Measurements from ENCODE around the gene SRPRB.

Gene SRPRB

DNA sequence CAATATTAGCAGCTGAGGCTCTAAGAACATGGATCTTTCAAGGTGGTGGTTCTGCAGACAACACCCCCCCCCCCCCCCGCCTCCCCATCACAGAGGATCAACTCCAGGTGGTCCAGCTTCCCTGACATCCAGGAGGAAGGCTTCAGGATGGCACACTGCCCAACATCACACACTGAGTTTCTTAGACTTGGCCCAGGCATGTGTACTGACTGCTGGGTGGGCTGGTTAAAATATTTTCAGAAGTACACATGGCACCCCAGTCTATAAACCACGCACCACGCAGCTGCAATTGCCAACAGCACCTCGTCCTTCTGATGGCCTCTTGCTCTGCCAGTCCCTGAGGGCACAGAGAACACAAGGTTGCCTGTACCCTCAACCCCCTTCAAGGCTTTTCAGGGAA lies 22.1 kb downstream of the SRPRB start:
- DNase-seq (ENCODE audit: low spot score) = no peak

DNA sequence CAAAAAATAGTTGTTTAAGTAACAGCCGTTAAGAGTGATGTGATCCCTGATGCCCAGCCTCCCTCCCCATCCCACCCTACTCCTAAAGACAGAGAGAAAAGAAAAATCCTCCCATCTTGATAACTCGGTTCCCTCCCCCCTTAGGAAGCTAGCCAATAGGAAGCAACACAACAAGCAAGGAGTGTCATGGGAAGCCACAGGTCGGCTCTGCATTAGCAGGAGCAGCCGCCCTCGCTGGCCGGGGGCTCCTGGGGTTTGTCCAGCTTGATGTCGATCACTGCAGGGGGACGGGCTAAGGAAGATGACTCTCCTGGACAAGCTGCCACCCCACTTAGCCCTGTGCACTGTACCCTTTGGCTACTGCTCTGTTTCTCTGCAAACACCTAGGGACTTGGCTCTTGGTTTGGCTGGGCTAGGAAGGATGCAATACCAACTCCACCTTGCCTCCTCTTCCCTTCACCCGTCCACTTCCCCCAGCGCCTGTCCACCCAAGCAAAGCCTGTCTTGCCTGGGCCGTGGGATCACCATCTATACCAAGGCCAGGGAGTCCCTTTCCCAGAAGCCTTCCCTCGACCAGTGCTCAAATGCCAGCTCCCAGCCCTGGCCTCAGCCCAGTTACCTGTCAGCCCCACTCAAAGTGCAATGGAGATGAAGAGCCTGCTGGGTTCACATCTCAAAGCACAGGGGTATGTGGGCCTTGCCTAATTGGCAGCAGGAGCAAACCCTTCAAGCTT lies 23.1 kb downstream of the SRPRB start:
- DNase-seq (ENCODE audit: low spot score) = no peak

DNA sequence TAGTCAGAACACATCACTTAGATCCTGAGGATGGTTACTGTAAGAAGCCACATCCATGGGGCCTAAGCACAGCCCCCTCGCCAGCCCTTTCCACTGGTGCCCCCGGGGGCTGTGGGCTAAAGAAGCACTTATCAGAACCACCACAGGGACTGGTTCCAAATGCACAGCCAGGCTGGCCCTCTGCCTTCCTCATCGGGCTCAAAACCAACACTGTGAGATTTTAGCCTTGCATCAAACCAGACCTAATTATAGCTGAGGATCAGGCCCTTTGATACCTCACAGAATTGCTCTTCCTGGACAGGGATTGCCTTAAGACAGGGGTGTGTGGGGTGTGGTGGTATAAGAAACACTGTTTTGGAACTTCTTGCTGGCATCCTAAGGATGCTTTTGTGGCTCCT lies 23.7 kb downstream of the SRPRB start:
- no peak for DNase-seq (ENCODE audit: low spot score)

DNA sequence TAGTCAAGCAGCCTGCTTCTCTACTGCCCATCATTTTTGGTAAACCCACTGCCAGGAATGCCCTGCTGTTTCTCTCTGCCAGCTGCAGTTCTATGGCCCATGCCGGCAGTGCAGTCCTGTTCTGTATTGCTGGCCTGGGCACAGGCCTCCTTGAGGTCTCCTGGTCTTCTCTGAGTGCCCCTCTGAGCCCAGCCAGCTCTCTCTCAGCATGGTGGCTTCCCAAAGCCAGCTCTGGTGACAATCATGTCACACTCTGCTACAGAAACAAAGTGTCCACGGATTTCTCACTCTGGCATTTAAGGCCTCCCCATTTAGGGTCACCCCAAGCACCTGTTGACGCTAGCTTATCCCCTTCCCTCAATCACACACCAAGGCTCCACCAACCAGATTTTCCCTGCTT lies 24.5 kb downstream of the SRPRB start:
- DNase-seq (ENCODE audit: low spot score) = no peak

DNA sequence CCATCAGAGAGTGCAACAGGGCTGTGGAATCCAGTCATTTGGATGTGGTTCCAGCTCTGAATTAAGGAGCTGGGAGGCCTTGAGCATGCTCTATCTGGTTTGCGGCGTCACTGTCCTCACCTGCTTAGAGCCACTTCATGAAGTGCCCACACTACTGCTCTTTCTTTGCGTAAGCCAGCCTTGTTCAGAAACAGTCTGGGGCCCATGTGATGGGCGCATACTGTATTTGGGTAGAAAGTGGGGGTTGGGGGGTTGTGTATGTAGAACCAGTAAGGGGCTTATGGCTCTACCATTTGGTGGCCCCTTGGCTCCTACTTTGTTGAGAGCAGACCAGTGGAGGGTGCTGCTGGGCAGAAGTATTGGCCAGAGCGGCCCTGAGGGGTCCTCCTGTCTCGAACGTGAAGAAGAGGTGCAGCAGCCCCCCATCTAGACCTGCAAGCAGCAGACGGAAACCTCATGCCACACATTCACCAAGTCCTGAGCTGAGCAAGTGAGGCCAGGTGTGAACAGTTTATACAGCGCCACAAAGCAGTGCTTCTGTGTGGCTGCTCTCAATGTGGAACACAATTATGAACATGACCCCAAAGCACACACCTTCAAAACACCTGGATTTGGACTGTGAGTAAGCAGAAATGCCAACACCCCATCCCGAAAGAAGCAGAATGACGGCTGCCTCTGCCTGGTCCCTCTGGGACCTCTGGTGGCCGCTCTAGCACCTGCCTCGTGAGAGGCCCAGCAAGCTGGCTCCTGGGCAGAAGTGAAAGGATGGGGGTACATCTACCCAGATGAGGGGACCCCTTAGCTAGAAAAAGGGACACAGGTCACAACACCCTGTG lies 26.6 kb downstream of the SRPRB start:
- DNase-seq (ENCODE audit: low spot score) = no peak

DNA sequence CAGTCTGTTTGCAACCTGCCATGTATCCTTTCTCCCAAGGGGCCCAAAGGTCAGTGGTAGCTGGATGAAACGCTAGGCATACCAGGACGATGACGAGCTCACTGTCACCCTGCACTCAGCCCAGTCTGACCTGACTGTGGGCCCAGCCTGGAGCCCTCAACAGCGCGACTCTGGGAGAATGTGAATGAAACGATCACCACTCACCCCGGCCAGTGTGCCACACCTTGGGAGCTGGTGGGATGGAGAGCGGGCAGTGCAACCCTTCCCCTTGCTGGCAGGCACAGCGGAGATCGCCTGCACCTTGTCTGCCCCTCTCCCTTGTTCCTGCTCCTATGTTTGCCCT lies 27.2 kb downstream of the SRPRB start:
- DNase-seq (ENCODE audit: low spot score) = no peak

DNA sequence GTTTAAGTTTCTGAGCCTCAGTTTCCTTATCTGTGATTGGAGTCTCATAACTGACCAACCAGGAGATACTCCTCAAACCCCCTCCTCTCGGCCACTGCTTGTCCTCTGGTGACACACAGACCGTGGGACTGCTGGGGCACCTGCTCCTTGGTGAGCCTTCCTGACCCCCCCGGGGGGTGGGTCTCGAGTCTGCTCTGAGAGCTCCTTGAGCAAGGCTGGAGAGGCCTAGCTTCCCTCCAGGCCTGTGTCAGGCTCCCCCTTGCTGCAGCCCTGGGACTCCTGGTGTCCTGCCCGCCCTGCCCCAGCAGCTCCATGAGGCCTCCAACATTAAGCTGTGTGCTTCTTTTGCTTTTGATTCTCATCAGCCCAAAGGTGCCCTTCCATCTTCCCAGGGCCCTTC lies 27.7 kb downstream of the SRPRB start:
- no peak for DNase-seq (ENCODE audit: low spot score)

DNA sequence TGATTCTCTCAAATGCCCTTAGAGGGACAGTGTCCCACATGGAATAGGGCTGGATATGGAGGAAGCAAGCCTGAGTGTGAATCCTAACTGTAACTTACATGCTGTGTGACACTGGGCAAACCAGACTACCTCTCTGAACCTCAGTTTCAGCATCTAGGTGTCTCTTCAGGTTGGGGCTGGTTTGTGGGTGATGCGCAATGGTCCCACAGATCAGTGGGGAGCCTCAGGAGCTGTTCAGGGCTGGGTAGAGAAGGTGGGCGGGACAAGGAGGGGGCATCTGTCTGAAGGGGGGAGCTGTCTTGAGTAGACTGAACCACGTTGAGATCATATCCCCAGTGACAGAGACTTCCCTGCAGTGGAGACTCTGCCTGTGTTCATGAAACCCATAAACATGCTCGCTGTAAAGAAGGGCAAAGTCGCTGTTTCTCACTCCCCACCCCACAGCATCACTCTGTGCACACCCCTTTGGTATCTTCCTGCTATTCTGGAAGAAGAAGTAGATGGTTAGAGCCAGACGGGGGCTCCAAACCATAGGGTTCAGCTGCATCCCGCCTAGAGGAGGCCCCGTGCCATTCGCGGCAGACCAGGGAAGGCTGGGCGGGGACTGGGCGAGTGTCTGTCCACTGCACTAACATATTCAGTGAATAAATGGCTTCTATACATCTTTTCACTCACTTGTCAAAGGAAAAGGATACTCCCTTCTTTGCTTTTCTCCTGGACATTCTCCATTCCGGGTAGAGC lies 28.4 kb downstream of the SRPRB start:
- DNase-seq (ENCODE audit: low spot score) = no peak

DNA sequence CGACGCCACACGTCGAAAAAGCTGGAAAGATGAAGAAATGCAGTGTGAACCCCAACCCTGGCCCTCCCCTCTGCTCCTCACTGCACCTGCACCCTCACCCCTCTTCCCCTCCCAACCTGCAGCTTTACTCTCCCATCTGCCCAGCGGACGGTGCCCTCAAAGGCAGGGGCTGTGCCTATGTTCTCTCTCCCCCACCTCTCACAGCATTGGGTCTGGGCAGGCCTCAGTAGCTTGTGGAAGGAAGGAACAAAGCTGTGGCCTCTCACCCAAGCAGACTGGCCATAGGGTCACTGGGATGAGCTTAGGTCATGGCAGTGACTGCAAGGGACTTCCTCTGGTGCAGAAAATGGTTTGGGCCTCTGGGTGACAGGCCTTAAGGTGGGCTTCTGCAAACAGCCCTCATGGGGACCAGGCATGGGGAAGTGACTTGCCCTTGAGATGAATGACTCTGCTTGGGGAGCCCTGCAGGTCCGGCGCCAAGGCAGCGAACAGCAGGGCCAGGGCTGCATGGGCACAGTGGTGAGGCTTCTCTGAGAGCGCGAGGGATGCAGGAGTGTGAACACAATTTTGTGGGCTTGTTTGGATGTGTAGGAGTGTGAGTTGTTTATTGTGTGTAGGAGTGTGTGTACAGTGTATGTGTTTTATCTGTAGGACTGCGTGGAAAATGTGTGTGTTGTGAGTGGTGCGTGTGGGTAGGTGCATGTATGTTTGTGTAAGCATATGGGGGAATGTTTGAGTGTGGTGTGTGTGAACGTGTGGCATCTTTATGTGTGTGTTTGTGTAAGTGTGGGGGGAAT lies 29.2 kb downstream of the SRPRB start:
- peak; percentile 29 for DNase-seq (ENCODE audit: low spot score)

DNA sequence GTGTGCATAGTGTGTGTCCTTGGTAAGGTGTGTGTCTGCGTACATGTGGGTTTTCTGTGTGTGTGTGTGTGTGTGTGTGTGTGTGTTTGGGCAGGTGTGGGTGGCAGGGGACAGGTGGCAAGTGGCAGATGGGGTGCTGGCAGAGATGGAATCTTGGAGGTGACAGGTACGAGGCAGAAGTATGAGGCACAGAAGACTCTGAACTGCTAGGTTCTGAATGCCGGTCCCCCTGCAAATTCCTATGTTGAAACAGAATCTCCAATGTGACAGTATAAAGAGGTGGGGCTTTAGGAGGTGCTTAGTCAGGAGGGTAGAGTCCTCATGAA lies 29.8 kb downstream of the SRPRB start:
- no peak for DNase-seq (ENCODE audit: low spot score)

DNA sequence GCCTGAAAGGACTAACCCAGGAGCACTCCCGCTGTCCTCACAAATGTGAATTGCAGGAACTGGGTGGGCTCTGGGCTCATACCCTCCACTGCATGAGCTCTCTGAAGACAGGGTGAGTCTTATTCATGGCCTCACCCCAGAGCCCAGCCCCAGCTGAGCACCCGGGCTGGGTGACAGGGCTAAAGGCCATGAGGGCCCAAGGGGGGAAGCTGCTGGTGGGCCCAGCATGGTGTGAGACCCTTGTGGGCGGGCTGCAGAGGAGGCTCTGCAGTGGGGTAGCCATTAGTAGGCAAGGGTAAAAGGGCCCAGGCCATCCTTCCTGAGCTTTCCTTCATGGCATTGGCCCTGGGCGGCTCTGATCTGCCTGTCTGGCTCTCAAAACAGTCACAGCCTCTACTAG lies 30.3 kb downstream of the SRPRB start:
- peak; percentile 21 for DNase-seq (ENCODE audit: low spot score)

DNA sequence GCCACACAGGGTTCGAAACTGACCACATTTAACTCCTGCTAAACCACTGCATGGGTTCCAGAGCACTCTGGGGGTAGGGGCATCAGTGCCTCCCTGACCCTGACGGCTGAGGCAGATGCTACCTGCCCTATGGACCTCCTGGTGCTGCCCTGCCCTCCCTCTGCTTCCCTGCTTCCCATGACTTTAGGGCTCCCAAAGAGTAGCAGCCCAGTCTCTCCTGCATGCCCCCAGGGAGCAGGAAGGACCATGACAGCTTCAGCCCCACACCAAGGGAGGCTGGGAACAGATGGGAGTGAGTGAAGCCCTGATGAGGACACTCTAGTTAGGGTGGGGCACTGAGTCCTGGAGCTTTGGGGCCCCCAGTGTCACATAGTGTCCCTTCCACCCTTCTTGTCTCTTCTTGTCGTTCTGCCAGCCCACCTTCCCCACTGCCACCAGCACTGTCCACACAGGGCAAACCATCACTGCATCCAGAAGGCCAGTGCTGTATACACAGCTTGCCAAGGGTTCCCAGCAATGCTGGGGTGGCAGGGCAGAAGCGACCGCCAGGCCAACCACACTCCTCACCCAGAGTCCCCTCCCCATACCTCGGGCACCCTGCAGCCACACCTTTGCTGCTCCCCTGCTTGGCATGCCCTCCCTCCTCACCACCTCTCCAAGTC lies 31.0 kb downstream of the SRPRB start:
- peak; percentile 33 for DNase-seq (ENCODE audit: low spot score)

DNA sequence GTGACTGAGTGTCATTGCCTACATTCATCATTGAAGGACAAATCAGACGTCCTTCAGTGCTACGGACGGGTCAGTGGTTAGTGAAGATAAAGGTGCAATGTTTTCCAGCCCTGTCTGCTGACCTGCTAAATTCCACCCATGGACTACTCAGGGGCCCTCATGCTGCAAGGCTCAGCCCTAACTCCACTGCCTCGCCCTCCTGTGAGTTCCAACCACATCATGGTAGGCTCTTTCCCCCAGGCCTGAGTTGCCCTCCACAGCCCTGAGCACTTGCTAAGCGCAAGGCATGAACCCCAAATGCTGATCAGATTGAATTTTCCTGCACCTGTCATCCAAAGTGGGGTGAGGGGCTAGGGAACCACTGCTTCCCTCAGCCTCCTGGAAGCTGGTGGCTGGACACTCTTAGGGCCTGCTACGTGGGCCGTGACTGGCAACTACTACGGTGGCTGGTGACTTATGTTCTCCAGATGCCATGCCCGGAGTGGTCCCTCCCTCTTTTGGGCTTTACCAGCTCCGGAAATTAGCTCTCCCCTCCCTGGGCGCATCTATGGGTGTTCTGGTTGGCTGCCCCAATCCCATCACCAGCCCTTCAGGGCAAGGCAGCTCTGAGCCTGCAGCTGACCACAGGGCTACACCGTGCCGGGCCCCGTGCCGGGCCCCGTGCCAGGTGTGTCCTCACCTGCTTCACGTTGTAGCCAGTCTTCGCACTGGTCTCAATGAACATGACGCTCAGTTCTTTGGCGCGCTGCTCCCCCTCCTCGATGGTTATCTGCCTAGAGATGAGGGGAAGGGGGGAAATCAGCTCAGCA lies 32.1 kb downstream of the SRPRB start:
- peak; percentile 16 for DNase-seq (ENCODE audit: low spot score)

DNA sequence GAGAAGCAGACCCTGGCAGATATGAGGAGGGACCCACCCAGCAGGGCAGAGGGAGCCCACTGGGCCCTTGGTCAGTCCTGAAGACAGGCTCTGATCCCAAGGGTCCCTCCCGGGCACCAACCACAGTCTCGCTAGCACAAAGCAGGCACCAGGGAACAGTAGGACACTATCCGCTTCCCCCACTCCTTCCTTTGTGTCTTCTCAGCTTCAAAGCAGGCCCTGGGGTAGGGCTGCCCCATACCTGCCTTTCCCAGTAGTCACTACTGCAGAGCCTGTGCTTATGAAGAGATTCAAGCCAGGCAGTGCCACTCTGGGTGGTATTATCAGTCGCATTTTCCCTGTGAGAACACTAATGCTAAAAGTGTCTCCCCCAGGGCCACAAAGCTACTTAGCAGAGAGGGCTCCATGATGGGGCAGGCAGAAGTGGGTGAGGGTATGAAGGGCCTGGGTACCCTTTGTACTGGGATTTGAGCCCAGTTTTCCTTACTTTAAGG lies 32.7 kb downstream of the SRPRB start:
- DNase-seq (ENCODE audit: low spot score) = no peak

DNA sequence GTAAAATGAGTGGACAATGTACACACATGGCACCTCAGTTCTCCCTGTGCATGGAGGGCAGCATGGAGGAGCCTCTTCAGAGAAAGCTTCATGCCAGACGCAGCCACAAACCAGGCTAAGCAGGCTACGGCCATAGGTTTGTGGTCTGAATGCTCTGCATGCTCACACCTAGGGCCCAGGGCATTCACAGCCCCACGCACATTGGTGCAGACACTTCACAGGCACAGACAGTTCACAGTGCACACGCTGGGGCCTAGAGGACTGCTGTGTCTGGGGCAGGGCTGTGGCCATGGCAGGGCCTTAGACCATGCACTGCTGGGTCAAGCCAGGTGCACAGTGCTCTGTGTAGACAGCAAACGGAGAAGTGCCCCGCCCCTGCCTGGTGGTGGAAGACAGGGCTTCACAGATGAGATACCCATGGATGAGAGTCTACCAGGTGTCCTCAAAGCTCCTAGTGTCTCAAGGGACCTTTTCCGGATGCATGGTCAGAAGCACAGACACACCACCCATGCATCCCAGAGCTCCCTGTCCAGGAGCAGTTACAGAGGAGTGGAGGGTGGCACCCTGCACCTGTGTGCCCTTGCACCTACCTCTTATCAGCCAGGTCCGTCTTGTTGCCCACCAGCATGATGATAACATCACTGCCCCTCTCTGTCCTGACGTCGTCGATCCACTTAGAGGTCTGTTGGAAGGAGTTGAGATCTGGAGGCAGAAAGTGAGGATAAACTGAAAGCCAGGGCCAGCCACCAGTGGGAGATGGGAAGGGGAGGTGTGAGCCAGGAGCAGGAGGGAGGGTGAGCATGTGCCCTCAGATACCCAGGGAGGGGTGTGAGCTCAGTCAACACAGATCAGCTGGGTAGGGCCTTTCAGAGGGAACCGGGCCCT lies 33.5 kb downstream of the SRPRB start:
- DNase-seq (ENCODE audit: low spot score) = no peak

DNA sequence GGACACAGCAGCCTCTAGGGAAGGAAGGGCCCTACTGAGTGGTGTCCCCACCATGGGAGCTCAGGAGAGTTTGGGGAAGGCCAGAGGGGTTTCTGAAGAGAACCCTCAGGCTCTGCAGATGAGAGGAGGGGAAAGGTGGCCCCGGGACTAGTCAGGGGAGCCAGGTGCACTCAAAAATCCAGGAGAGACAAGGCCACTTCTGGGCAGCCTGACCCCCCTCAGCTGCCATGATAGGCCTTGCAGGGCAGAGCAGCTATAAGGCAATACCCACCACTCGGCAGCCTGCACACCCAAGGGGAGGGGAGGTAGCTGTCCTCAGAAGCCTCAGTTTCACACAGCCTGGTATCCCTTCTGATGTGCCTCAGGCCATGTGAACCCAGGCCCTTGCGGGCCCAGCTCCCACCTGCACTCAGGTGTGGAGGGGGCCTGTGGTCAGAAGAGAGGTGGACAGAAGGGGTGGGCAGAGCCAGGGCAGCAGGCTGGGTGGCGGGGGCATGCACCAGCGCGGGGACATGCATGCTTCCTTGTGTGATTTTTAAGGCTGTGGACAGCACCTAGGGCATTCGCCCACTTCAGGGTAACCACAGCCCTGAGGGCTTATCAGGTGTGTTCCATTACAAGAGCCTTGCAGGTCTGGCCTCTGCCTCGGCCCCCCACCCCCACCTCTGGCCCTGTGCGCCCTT lies 34.6 kb downstream of the SRPRB start:
- DNase-seq (ENCODE audit: low spot score) = no peak

DNA sequence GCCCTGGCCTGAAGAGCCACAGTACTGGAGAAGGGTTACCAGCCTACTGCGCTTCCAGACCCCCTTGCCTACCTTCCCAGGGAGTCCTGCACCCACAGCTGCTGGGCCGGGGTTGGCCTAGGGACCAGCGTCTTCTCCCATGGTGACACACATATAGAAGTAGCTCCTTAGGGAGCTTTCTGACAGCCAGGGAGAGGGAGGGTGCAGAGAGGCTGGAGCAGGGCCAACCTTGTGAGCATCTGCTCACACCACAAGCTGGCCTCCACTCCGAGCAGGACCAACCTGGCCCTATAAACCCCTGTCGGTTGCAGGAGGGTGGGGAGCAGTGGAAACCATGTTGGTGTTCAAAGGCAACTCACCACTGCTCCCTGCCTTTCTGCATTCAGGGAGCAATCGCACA lies 35.2 kb downstream of the SRPRB start:
- no peak for DNase-seq (ENCODE audit: low spot score)

DNA sequence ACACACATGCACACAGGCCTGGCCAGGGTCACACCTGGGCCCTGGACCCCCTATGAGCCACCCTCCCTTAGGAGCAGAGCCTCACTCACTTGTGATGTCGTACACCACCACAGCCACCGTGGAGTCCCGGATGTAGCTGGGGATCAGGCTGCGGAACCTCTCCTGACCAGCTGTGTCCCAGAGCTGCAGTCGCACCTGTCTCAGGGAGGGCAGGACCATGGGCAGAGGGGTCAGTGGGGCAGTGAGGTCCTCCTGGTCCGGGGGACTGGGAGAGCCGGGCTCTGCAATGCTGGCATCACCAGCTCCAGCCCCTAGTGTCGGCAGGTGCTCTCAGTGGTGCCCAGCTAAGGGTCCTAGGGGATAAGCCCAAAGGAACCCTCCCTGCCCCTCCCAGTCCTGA lies 35.6 kb downstream of the SRPRB start:
- DNase-seq (ENCODE audit: low spot score) = no peak

DNA sequence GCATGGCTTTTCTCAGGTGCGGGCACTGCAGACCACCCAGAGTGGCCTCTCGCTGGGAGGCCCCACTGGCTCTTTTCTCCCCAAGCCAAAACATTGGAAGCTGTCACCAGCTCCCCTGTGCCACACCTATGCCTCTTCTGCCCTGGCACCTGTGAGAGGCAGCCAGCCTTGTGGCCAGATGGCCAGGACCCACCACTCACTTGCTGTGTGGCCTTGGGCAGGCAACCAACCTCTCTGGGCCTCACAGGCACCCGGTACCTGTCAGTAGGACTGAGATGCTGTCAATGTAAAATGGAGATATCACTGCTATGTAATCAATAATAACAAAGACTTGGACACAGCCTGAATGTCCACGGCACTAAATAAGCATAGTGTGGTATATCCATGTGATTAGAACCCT lies 36.5 kb downstream of the SRPRB start:
- no peak for DNase-seq (ENCODE audit: low spot score)

Measured in ecto neural progenitor cell (in vitro differentiated cells).